Brain microvascular endothelial cell (primary cell): ENCODE measurements around the gene GDNF.
"Not testable (repeated sequence)": the region's sequence is repeated elsewhere in the genome, so short reads cannot be mapped to it uniquely, and the experiment has no call there.

ENCODE experiments used
- DNase-seq: peaks from one replicate; pipeline ENCODE4 v3.0.0-alpha.2; 2020
- H3K27ac ChIP-seq: fragments of 250-450 bp; sonication (Bioruptor Pico); 2 replicates; pipeline ENCODE4 v1.5.1; 2020; ENCODE audit warnings: mild to moderate bottlenecking, moderate library complexity
- H3K27me3 ChIP-seq: fragments of 250-450 bp; sonication (Bioruptor Pico); replicated peaks from 2 replicates; pipeline ENCODE4 v1.5.1; 2020; ENCODE audit warnings: mild to moderate bottlenecking
- H3K36me3 ChIP-seq: fragments of 250-450 bp; sonication (Bioruptor Pico); replicated peaks from 2 replicates; pipeline ENCODE4 v1.5.1; 2020; ENCODE audit warnings: mild to moderate bottlenecking
- H3K4me3 ChIP-seq: 2 replicates; pipeline ENCODE4 v1.5.1; 2011; ENCODE audit warnings: low read depth, mild to moderate bottlenecking, control low read depth, low read length, moderate library complexity
- CTCF ChIP-seq: IDR thresholded peaks from 2 replicates; pipeline ENCODE4 v1.5.1; 2011; ENCODE audit warnings: low read depth, mild to moderate bottlenecking, moderate library complexity, low read length, control low read depth, inconsistent platforms; ENCODE audit errors: missing control alignments
- in situ Hi-C: cut with HindIII; loops from 2 replicates; pipeline ENCODE4 v1.10.0; 2017; ENCODE audit warnings: low sequenced_read_pairs, low pct_ligation_motif_present

The GDNF gene

GRCh38 chr5:37786862-37787519 lies 52.9 kb downstream of the GDNF start:
- H3K27me3 ChIP-seq: no peaks in the 10 kb centered on the region
- no peak overlapping the region for H3K27ac ChIP-seq
- DNase-seq: peak; percentile 20
- in situ Hi-C loops: no loop called here
- TF ChIP-seq CTCF: no peak
- H3K36me3 ChIP-seq: no peaks in the 10 kb centered on the region
- H3K4me3 ChIP-seq: no peak overlapping the region

GRCh38 chr5:37786416-37786815 lies 53.4 kb downstream of the GDNF start:
- Histone ChIP-seq H3K27ac (no peak overlapping the region), H3K36me3 (no peaks in the 10 kb centered on the region), H3K27me3 (no peaks in the 10 kb centered on the region), H3K4me3 (no peak overlapping the region)
- no peak for TF ChIP-seq CTCF
- in situ Hi-C loops: no loop called here
- no peak for DNase-seq

- H3K36me3 ChIP-seq, DNase-seq, in situ Hi-C loops, H3K27me3 ChIP-seq, H3K27ac ChIP-seq, H3K4me3 ChIP-seq: not testable (repeated sequence)
Measured at GRCh38 chr5:37781409-37781808, 58.4 kb downstream of the GDNF start.

- no peak for TF ChIP-seq CTCF
- DNase-seq: peak; percentile 27
- Histone ChIP-seq H3K4me3 (no peak overlapping the region), H3K36me3 (no peaks in the 10 kb centered on the region), H3K27me3 (no peaks in the 10 kb centered on the region), H3K27ac (peak overlapping the region; percentile 59)
- in situ Hi-C loops: no loop called here
Measured at GRCh38 chr5:37777432-37778130, 62.3 kb downstream of the GDNF start.

- Histone ChIP-seq H3K27me3 (no peaks in the 10 kb centered on the region), H3K27ac (peak overlapping the region; percentile 59), H3K4me3 (no peak overlapping the region), H3K36me3 (no peaks in the 10 kb centered on the region)
- TF ChIP-seq CTCF: no peak
- DNase-seq: peak; percentile 43
- in situ Hi-C loops: no loop called here
Measured at GRCh38 chr5:37776826-37777225, 63.0 kb downstream of the GDNF start.

GRCh38 chr5:37774912-37775483 lies 64.8 kb downstream of the GDNF start:
- in situ Hi-C loops: no loop called here
- Histone ChIP-seq H3K4me3 (no peak overlapping the region), H3K27ac (no peak overlapping the region), H3K36me3 (no peaks in the 10 kb centered on the region), H3K27me3 (no peaks in the 10 kb centered on the region)
- peak; percentile 71 for TF ChIP-seq CTCF
- DNase-seq: peak; percentile 49
